ENCODE measurements around the gene AFF3. TPM values are rescaled to one million over a fixed set of nuclear protein-coding genes. Genes with fewer than 3 reads are reported as not detected.

Gene AFF3
- total RNA-seq, 1 experiment from 2014 or later = not detected

DNA sequence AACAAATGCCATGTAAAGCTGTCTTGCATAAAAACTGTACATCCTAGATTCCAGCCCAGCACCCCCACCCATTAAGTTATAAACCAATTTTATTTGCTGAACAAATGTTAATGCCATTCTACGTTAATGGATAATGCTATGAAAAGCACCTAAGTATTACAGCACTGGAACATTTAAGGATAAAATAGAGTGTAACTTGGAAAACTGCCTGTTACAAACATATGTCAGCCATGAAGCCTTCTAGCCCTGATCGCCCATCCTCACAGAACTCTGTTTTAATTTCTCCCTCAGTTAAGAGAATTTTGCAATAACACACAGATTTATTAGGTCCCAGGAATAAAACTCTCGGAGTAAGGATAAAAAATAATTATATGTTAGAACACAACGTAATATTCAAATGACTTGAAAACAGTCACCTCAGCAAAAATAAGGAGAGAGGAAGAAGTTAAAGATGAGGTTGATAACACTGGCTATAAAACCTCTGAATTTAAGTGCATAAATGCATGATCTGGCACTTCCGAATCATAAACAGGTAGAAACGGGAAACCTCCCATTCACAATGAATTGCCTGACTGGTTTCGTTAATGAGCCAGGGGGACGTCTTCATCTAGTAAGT, 308.7 kb downstream of the AFF3 start:
- Histone ChIP-seq H3K9me3 (ENCODE audit: insufficient read depth, low read depth) (no peaks in the 10 kb centered on the region), H3K27ac (no peak overlapping the region), H3K79me2 (ENCODE audit: low read depth) (no peaks in the 10 kb centered on the region), H3K4me2 (no peak overlapping the region), H3K27me3 (ENCODE audit: insufficient read depth, low read depth) (peaks cover 75% of the 10 kb centered on the region), H3K9me2 (ENCODE audit: insufficient read depth) (no peaks in the 10 kb centered on the region), H4K20me1 (ENCODE audit: insufficient read depth) (no peaks in the 10 kb centered on the region), H3K4me3 (no peak overlapping the region), H3K4me1 (replicated peaks; ENCODE audit: insufficient read depth) (no peaks in the 10 kb centered on the region), H3K36me3 (ENCODE audit: low read depth) (no peaks in the 10 kb centered on the region), H3F3A (ENCODE audit: insufficient read depth, low read depth) (no peaks in the 10 kb centered on the region), H2AFZ (no peak overlapping the region)
- TF ChIP-seq, protein P1, sequence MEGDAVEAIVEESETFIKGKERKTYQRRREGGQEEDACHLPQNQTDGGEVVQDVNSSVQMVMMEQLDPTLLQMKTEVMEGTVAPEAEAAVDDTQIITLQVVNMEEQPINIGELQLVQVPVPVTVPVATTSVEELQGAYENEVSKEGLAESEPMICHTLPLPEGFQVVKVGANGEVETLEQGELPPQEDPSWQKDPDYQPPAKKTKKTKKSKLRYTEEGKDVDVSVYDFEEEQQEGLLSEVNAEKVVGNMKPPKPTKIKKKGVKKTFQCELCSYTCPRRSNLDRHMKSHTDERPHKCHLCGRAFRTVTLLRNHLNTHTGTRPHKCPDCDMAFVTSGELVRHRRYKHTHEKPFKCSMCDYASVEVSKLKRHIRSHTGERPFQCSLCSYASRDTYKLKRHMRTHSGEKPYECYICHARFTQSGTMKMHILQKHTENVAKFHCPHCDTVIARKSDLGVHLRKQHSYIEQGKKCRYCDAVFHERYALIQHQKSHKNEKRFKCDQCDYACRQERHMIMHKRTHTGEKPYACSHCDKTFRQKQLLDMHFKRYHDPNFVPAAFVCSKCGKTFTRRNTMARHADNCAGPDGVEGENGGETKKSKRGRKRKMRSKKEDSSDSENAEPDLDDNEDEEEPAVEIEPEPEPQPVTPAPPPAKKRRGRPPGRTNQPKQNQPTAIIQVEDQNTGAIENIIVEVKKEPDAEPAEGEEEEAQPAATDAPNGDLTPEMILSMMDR (conservative IDR thresholded peaks at IDR 0.05) = no peak
- TF ChIP-seq EZH2 (IDR thresholded peaks at IDR 0.05; ENCODE audit: low read depth) = no peak
- intact Hi-C loops (cut with micrococcal nuclease; ENCODE audit: unreplicated experiment) = no loop called here
- ChIA-PET POLR2A (ENCODE audit: unreplicated experiment) (no interaction called here), CTCF (no interaction called here)
- BruUV-seq (replicated peaks) = no TSS peak
- DNase-seq = no peak

DNA sequence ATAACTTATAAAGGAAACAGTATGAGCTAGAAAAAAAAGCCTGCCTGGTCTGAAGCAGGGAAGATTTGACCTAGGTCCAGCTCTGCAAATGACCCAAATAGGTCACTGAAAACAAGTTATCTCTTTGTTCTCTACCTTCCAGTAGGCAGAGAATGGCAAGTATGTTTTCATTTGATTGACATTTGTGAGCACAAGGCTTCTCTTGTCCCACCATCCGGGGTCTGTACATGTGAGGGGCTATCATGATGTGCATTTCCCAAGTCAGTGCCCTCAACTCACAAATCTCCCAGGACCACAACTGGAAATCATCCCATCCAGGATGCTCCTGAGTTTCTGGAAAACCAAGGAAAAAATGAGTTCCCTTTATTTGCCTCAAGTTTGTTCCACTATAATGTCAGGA, 309.5 kb downstream of the AFF3 start:
- H4K20me1 ChIP-seq (ENCODE audit: insufficient read depth) = no peaks in the 10 kb centered on the region
- H3K27ac ChIP-seq = no peak overlapping the region
- H3K4me1 ChIP-seq (replicated peaks; ENCODE audit: insufficient read depth) = no peaks in the 10 kb centered on the region
- no peaks in the 10 kb centered on the region for H3K36me3 ChIP-seq (ENCODE audit: low read depth)
- H3K4me3 ChIP-seq = no peak overlapping the region
- ChIA-PET POLR2A (ENCODE audit: unreplicated experiment) (no interaction called here), CTCF (no interaction called here)
- intact Hi-C loops (cut with micrococcal nuclease; ENCODE audit: unreplicated experiment) = no loop called here
- no peaks in the 10 kb centered on the region for H3K9me2 ChIP-seq (ENCODE audit: insufficient read depth)
- no peaks in the 10 kb centered on the region for H3K9me3 ChIP-seq (ENCODE audit: insufficient read depth, low read depth)
- BruUV-seq (replicated peaks) = no TSS peak
- no peak for DNase-seq
- H3F3A ChIP-seq (ENCODE audit: insufficient read depth, low read depth) = no peaks in the 10 kb centered on the region
- peaks cover 75% of the 10 kb centered on the region for H3K27me3 ChIP-seq (ENCODE audit: insufficient read depth, low read depth)
- H3K4me2 ChIP-seq = no peak overlapping the region
- no peak for TF ChIP-seq EZH2 (IDR thresholded peaks at IDR 0.05; ENCODE audit: low read depth)
- TF ChIP-seq, protein P1 (conservative IDR thresholded peaks at IDR 0.05) = no peak
- no peaks in the 10 kb centered on the region for H3K79me2 ChIP-seq (ENCODE audit: low read depth)
- no peak overlapping the region for H2AFZ ChIP-seq

DNA sequence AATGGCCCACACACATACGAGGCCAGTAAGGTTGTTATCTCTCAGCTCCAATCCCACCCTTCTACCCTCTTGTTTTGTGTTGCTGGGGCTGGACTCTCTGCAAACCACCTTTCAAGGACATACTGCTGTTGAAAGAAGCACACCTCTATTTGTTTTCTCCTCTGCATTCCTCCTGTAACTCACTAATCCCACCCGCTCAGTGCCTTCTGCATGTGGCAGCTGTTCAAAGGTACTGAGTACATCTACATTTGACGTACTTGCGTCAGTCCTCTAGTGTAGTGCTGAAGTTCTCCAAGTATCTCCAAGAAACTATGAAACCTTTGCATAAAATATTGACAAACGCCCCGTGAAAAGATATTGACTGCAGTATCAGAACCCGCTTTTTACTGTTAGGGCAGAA, 310.6 kb downstream of the AFF3 start:
- POLR2A ChIA-PET (ENCODE audit: unreplicated experiment) = no interaction called here
- Histone ChIP-seq H2AFZ (no peak overlapping the region), H3K9me3 (ENCODE audit: insufficient read depth, low read depth) (no peaks in the 10 kb centered on the region), H4K20me1 (ENCODE audit: insufficient read depth) (no peaks in the 10 kb centered on the region), H3K4me1 (replicated peaks; ENCODE audit: insufficient read depth) (no peaks in the 10 kb centered on the region), H3K4me2 (no peak overlapping the region), H3K27ac (no peak overlapping the region), H3K9me2 (ENCODE audit: insufficient read depth) (no peaks in the 10 kb centered on the region), H3K36me3 (ENCODE audit: low read depth) (no peaks in the 10 kb centered on the region), H3K79me2 (ENCODE audit: low read depth) (no peaks in the 10 kb centered on the region), H3K27me3 (ENCODE audit: insufficient read depth, low read depth) (peaks cover 78% of the 10 kb centered on the region), H3F3A (ENCODE audit: insufficient read depth, low read depth) (no peaks in the 10 kb centered on the region), H3K4me3 (no peak overlapping the region)
- no peak for TF ChIP-seq EZH2 (IDR thresholded peaks at IDR 0.05; ENCODE audit: low read depth)
- TF ChIP-seq, protein P1 (conservative IDR thresholded peaks at IDR 0.05) = no peak
- intact Hi-C loops (cut with micrococcal nuclease; ENCODE audit: unreplicated experiment) = no loop called here
- CTCF ChIA-PET = no interaction called here
- BruUV-seq (replicated peaks) = no TSS peak
- no peak for DNase-seq

All from PC-9 (cell line).